LNCaP clone FGC (cell line): ENCODE measurements around the gene GPRC5B.
A peak's percentile ranks its signal among the peaks of the same experiment; 100 is the strongest.

Experiments
- DNase-seq: peaks from one replicate; pipeline ENCODE4 v3.0.0-alpha.2; 2011; ENCODE audit warnings: low read depth
- H3K4me3 ChIP-seq: 2 replicates; pipeline ENCODE4 v1.5.1; 2011; ENCODE audit warnings: mild to moderate bottlenecking, low read depth, low read length, control low read depth
- CTCF ChIP-seq: IDR thresholded peaks from 2 replicates; pipeline ENCODE4 v1.5.1; 2012; ENCODE audit warnings: mild to moderate bottlenecking; ENCODE audit not compliant: control insufficient read depth, insufficient read depth; ENCODE audit errors: extremely low read depth

GPRC5B gene, protein sequence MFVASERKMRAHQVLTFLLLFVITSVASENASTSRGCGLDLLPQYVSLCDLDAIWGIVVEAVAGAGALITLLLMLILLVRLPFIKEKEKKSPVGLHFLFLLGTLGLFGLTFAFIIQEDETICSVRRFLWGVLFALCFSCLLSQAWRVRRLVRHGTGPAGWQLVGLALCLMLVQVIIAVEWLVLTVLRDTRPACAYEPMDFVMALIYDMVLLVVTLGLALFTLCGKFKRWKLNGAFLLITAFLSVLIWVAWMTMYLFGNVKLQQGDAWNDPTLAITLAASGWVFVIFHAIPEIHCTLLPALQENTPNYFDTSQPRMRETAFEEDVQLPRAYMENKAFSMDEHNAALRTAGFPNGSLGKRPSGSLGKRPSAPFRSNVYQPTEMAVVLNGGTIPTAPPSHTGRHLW

DNA sequence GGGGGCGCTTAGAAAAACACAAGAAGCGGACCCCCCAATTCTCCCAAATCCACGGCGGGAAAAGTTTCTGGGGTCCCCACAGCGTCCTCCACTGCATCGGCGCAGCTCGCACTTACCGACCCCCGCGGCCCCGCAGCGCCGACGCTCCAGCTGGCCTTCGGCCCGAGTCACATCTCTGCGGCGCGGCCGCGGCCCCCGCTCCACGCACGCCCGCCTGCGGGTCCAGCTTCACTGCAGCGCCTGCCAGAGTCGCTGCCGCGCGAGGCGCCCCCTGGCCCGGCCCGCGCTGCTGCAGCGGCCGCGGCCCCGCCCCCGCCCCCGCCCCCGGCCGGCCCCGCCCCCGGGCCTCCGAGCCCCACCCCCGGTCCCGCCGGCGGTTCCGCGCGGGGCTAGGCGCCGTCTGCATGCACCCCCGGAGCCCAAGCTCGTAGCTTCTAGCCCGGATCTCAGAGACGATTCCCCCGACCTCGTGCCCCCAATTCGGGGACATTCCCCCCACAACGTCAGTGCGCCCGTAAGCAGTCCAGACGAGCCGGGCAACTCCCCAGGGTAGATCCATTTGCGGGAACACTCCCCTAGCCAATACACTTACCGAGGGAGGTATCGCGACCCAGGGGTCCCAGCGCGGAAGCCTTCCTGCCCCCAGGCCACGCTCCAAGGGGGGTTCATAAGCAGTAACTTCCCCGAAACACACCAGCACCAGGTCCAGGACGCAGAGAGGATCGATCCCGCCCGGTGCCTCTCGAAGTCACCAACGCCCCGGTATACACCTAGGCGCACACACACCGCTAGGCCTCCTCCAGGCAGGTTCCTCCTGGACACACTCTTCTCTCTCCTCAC lies at the start of gene GPRC5B:
Gene GPRC5B (minus strand): TSS at position 238 of the 840 bp plus-strand sequence. CDS start 12,003 bp downstream, outside the sequence.
- peak; percentile 37 for TF ChIP-seq CTCF
- H3K4me3 ChIP-seq, result peak within 1 kb of the TSS; percentile 54
- no peak for DNase-seq

DNA sequence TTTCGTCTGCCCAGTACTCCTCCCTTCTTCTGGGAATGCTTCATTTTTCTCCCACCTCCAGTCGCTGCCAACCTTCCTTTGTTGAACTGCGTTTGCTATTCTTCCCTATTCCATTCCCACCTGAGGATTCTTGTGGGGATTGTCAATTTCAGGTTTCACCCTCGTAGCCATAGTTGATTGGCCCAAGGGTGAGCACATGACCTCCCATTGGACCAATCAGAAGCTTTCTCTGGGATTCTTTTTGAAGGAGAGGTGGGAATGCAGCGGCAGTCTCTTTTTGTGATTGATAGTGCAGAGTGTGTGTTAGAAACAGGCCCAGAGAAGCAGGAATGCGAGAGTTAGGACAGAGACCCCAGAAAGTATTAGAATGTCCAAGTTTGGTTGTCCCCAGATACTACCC lies 49.1 kb upstream of the GPRC5B start:
- no peak overlapping the region for H3K4me3 ChIP-seq
- no peak for TF ChIP-seq CTCF
- DNase-seq, result no peak

DNA sequence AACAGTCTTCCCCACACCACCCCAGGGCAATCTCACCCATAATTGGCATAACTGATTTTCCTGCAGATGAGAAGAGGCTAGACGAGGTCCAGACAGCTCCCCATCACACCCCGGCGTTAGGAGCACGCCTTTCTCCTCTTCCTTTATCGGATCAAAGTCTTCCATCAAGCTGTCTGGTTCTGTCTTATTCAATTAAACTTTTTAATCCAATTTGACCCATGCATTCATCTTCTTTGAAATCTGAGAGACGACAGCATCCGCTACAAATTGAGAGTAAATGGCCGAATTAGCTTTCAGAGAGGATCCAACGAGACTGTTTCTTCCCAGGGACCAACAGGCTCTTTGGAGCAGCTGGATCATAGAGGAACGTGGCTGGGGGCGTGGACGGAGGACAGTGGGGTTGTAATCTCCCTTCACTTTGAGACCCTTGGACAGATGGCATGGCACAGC lies 44.4 kb upstream of the GPRC5B start:
- no peak for TF ChIP-seq CTCF
- no peak for DNase-seq
- no peak overlapping the region for H3K4me3 ChIP-seq

GRCh38 chr16:19928432-19928831 lies 43.8 kb upstream of the GPRC5B start:
- no peak for DNase-seq
- no peak for TF ChIP-seq CTCF
- no peak overlapping the region for H3K4me3 ChIP-seq

DNA sequence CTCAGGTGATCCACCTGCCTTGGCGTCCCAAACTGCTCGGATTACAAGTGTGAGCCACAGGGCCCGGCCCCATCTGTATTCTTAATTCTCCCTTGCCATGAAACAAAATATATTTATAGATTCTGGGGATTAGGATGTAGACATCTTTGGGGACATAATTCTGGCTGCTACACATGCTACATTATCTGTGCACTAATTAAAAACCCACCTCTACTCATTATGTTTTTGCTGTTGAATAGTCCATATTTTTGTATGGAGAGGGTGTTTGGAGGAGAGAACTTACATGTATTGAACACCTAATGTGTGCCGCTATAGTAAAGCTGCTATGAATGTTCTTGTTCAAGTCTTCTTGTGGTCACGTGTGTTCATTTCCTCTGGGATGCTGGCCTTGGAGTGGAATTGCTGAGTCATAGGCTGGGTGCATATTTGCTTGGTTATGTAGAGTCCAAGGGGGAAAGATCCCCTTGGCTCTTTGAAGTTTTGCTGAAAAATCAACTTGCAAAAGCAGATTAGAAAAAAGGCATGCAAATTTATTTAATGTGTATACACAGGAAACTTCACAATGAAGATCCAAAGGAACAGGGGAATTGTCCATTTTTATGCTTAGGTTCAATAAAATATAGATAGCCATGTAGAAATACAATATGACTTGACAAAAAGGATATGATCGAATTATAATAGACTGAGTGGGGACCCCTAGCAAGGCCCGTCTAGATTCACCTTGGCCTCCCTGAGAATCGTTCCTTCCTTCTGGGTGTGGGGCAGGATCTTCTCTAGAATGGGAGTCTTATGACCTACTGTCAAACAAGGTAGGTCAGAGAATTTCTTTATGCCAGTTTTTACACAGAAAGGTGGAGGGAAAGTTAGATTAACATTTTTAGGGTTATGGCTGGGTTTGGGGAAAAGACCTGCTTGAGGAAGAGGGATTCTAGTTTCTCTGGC lies 42.1 kb upstream of the GPRC5B start:
- H3K4me3 ChIP-seq, result no peak overlapping the region
- TF ChIP-seq CTCF, result no peak
- no peak for DNase-seq

GRCh38 chr16:19923396-19923795 lies 38.7 kb upstream of the GPRC5B start:
- TF ChIP-seq CTCF, result no peak
- DNase-seq, result no peak

More at GRCh38 chr16:19923396-19923795, 38.7 kb upstream of the GPRC5B start:
- H3K4me3 ChIP-seq, result no peak overlapping the region
